ENCODE data around the gene CNKSR1.

The CNKSR1 gene

DNA sequence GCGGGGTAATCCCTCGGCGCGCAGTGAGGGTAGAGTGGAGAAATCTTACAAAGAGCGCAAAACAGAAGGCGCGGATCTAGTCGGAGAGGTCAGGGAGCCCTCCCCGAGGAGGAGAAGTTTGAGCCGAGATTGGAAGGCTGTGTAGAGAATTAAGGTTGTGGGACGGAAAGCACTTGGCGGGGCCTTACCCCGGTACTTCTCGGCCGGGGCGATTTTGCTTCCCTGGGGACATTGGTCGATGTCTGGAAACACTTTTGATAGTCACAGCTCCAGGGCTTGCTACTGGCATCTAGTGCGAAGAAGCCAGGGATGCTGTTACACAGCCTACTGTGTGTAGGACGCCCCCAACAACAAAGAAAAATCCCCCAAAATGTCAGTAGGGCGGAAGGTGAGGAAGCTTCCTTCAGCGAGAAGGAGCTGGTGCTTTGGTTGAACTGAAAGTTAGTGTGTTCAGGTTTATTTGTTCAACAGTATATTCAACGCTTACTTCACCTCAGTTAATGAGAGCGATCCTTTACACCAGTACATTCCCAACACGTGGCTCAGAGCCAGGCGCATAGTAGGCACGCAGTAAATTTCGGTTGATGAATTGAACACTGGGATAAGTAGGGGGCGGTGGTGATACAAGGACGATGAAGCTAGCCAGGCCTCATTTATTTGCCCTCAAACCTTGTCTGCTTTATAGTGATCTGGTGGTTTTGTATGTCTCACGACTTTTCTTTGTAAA is 57.5 kb downstream of the CNKSR1 start:
- Histone ChIP-seq H2BK15ac (ENCODE audit: low read depth, poor library complexity, severe bottlenecking) (peak overlapping the region; percentile 73), H3K27me3 (ENCODE audit: control insufficient read depth in 1 of 2, insufficient read depth in 1 of 2, low read length in 2 of 2) (no peaks in the 10 kb centered on the region), H3K36me3 (ENCODE audit: control insufficient read depth in 1 of 2, insufficient read depth in 2 of 2, low read depth in 1 of 2, low read length in 2 of 2) (no peaks in the 10 kb centered on the region), H3K23ac (ENCODE audit: low read length in 2 of 2) (peak overlapping the region in 1 of 2 experiments; percentile 19), H3K79me1 (replicated peaks; ENCODE audit: low read length, poor library complexity, severe bottlenecking) (peaks cover 5% of the 10 kb centered on the region), H2BK5ac (ENCODE audit: low read depth, low read length, poor library complexity, severe bottlenecking) (no peak overlapping the region), H3K14ac (ENCODE audit: low read length in 2 of 2) (peak overlapping the region in 1 of 2 experiments; percentile 92), H3K4me2 (ENCODE audit: low read length, poor library complexity, severe bottlenecking) (peak overlapping the region; percentile 80), H3K9me3 (ENCODE audit: control insufficient read depth, low read length) (no peaks in the 10 kb centered on the region), H3K4me3 (ENCODE audit: insufficient read depth in 1 of 2, low read depth in 1 of 2, low read length in 2 of 2) (peak overlapping the region; percentile 79 to 95), H3K4me1 (ENCODE audit: control insufficient read depth, insufficient read depth, low read depth, low read length) (peaks cover 3% of the 10 kb centered on the region), H2BK12ac (ENCODE audit: low read length in 2 of 2) (peak overlapping the region in 1 of 2 experiments; percentile 16), H2AK5ac (ENCODE audit: low read length, severe bottlenecking) (no peak overlapping the region), H3K9ac (ENCODE audit: low read length) (peak overlapping the region; percentile 92), H4K8ac (ENCODE audit: low read length) (peak overlapping the region; percentile 83), H2BK120ac (ENCODE audit: low read depth, low read length) (no peak overlapping the region), H3K27ac (ENCODE audit: low read length, poor library complexity, severe bottlenecking) (peak overlapping the region; percentile 50), H3K18ac (ENCODE audit: low read depth in 1 of 2, low read length in 2 of 2) (peak overlapping the region; percentile 47 to 84), H4K91ac (ENCODE audit: low read length) (no peak overlapping the region), H2AFZ (ENCODE audit: low read depth, low read length) (peak overlapping the region; percentile 85), H3K4ac (ENCODE audit: low read depth in 1 of 2, low read length in 2 of 2) (peak overlapping the region; percentile 52 to 81)
- peak; percentile 61 for DNase-seq
- WGBS, result 2% methylated on average over 25 of the region's 30 CpGs

- Histone ChIP-seq H2BK5ac (ENCODE audit: low read depth, low read length, poor library complexity, severe bottlenecking) (no peak overlapping the region), H4K91ac (ENCODE audit: low read length) (no peak overlapping the region), H3K9ac (ENCODE audit: low read length) (no peak overlapping the region), H3K4ac (ENCODE audit: low read depth in 1 of 2, low read length in 2 of 2) (no peak overlapping the region), H2BK15ac (ENCODE audit: low read depth, poor library complexity, severe bottlenecking) (no peak overlapping the region), H3K4me3 (ENCODE audit: insufficient read depth in 1 of 2, low read depth in 1 of 2, low read length in 2 of 2) (no peak overlapping the region), H3K9me3 (ENCODE audit: control insufficient read depth, low read length) (no peaks in the 10 kb centered on the region), H3K27ac (ENCODE audit: low read length, poor library complexity, severe bottlenecking) (no peak overlapping the region), H2BK12ac (ENCODE audit: low read length in 2 of 2) (no peak overlapping the region), H3K23ac (ENCODE audit: low read length in 2 of 2) (no peak overlapping the region), H3K4me2 (ENCODE audit: low read length, poor library complexity, severe bottlenecking) (no peak overlapping the region), H3K79me1 (replicated peaks; ENCODE audit: low read length, poor library complexity, severe bottlenecking) (peaks cover 9% of the 10 kb centered on the region), H3K18ac (ENCODE audit: low read depth in 1 of 2, low read length in 2 of 2) (no peak overlapping the region), H2BK120ac (ENCODE audit: low read depth, low read length) (no peak overlapping the region), H2AK5ac (ENCODE audit: low read length, severe bottlenecking) (no peak overlapping the region), H3K14ac (ENCODE audit: low read length in 2 of 2) (no peak overlapping the region), H3K27me3 (ENCODE audit: control insufficient read depth in 1 of 2, insufficient read depth in 1 of 2, low read length in 2 of 2) (no peaks in the 10 kb centered on the region), H4K8ac (ENCODE audit: low read length) (no peak overlapping the region), H3K36me3 (ENCODE audit: control insufficient read depth in 1 of 2, insufficient read depth in 2 of 2, low read depth in 1 of 2, low read length in 2 of 2) (no peaks in the 10 kb centered on the region), H3K4me1 (ENCODE audit: control insufficient read depth, insufficient read depth, low read depth, low read length) (peaks cover 3% of the 10 kb centered on the region), H2AFZ (ENCODE audit: low read depth, low read length) (no peak overlapping the region)
- peak; percentile 63 for DNase-seq
- 47% methylated on average over 4 of the region's 6 CpGs for WGBS
Measured at GRCh38 chr1:26237230-26237966, 60.1 kb downstream of the CNKSR1 start.
